HG03439 (cell line): ENCODE data around the gene DCAKD.
A peak's percentile ranks its signal among the peaks of the same experiment; 100 is the strongest.
"Not testable (repeated sequence)": the region's sequence is repeated elsewhere in the genome, so short reads cannot be mapped to it uniquely, and the experiment has no call there.

ENCODE experiments used
- ATAC-seq: cut with Tn5 transposase; IDR thresholded peaks from one replicate; pipeline ENCODE4 v1.9.1; 2021; ENCODE audit warnings: mild to moderate bottlenecking, moderate library complexity; ENCODE audit not compliant: unreplicated experiment

DCAKD gene

DNA sequence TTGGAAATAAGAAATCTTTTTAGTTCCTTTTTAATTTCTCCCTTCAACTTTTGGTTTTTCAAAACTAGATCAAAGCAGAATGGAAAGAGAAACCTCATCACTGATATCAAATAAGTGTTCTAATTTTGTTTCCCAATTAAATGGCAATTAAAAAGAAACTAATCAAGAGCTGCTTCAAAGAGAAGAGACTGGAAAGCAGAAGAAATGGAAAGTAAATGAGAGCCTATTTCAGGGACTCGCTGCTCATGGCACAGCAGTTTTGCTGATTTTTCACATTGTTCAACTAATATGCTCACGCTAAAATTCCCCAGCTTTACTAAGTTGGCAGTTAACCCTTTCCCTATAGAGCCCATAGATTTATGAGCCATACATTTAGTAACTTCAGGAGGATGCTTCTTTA lies 16.2 kb upstream of the DCAKD start:
- no peak for ATAC-seq

- ATAC-seq = no peak
Observed at GRCh38 chr17:45063198-45063597, 11.8 kb upstream of the DCAKD start.

GRCh38 chr17:45061606-45062205 lies 10.3 kb upstream of the DCAKD start:
- no peak for ATAC-seq

GRCh38 chr17:45060797-45061605 lies 9.6 kb upstream of the DCAKD start, which contains the start of gene NMT1:
TSS of gene NMT1 (plus strand) at chr17:45061317. CDS start at chr17:45061330, 13 bp downstream.
- peak; percentile 92 for ATAC-seq

DNA sequence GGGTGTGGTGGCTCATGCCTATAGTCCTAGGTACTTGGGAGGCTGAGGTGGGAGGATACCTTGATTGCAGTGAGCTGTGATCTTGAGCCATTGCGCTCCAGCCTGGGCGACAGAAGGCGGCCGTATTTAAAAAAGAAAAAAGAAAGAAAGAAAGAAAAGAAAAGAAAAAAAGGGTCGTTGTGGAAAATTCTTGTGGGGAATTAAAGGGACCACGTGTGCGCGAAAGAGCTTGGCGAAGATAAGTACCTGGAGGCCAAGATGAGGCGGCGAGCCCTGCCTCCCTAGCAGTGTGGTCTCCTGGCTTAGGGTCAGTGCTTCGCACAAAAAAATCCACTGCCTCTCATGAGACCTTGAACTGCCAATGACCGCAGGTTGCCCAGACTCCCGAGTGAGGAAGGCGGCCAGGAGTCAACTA lies 9.0 kb upstream of the DCAKD start:
- no peak for ATAC-seq

- no peak for ATAC-seq
Observed at GRCh38 chr17:45052052-45052772, 780 bp upstream of the DCAKD start.

DNA sequence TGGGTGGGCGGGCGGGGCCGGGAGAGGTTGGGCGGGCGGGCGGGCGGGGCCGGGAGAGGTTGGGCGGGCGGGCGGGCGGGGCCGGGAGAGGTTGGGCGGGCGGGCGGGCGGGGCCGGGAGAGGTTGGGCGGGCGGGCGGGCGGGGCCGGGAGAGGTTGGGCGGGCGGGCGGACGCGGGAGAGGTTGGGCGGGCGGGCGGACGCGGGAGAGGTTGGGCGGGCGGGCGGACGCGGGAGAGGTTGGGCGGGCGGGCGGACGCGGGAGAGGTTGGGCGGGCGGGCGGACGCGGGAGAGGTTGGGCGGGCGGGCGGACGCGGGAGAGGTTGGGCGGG lies 254 bp upstream of the DCAKD start:
- not testable (repeated sequence) for ATAC-seq

DNA sequence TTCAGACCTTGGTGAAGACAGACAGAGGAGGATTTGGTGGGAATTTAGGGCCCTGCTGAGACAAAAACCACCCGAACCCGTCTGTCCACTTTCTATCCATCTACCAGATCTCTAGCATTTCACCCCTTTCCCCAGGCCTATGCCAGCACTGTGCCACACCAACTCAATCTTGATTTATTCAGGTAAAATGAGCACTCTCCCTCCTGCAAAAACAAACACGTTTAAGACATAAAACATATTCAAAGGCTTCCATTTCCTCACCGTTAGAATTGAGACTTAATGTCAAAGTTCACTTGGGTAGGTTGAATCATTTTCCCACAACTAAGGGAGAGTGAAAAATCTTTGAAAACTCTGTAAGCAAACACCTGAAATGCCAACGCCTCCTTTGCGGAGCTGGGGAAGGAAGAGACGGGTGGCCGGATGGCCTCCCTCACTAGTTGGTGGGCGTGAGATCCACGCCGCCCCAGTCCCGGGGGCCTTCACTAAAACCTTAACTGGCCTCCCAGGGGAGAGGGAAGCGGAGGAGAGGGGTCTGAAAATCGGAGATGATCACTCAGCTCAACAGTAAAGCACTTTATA lies 862 bp downstream of the DCAKD start:
- peak; percentile 12 for ATAC-seq

GRCh38 chr17:45048795-45049563 lies 2.5 kb downstream of the DCAKD start:
- no peak for ATAC-seq

DNA sequence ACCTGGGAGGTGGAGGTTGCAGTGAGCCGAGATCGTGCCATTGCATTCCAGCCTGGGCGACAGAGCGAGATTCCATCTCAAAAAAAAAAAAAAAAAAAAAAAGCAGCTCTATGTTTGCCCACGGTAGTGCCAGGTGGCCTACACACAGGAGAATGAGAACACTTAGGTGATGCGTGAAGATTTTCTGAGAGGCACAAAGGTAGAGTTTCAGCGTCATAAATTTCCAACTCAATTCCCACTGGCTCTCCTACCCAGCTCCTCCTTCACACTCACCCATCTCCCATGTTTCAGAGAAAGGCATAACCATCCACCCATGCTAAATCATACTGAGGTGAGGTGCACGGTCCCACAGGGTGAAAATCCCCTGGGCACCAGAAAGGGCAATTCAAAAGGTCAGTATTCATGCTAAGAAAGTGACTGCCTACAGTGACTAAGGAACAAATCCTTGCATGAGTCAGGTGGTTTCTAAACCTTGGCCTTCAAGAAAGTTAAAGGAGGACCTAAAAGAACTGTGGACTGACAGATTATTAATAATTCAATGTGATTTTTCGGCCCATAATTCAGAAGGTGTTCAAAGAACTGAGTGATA lies 4.8 kb downstream of the DCAKD start:
- no peak for ATAC-seq

DNA sequence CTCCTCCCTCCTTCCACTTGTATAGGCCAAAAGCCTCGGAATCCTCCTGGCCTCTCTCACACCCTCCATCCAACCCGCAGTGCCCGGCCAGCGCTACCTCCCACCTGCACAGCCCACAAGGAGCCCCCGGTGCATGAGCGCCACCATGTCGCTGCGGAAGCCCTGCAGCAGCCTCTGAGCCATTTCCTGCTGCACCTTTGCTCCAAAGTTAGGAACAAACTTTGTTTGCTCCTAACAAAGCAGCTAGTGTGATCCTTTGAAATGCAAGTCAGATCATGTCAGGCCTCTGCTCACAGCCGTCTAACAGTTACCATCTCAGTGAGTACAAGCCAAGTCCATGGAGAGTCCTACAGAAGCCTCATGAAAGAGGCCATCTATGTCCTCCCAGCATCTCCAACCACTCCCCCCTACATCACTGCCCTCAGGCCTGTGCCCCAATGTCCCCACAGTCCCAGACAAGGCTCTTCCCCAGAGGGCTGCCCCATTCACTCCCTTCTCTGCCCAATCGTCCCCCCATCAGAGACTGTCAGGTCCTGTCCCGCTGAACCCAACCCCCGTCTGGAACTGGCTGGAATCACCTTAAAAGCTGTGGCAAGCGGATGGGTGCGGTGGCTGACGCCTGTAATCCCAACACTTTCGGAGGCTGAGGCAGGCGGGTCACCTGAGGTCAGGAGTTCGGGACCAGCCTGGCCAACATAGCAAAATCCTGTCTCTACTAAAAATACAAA lies 7.5 kb downstream of the DCAKD start:
- no peak for ATAC-seq

GRCh38 chr17:45042346-45043120 lies 8.9 kb downstream of the DCAKD start:
- ATAC-seq = no peak

DNA sequence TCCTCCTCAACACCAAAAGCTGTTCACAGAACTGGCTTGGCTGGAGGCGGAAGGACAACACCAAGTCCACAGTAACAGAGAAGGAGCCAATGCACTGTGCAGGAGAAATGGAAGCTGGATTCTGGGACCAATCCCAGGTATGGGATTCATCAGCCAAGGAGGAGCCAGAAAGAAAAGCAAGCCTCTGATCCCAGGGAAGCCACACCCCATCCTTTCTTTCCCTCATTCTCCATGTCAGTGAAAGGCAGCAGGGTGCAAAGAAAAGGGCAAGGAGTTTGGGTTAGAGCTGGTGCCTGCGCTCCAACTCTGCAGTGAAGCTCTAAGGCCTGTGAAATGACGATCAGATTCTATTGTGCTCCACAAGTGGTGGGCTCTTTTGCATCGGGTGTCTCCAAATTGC lies 11.0 kb downstream of the DCAKD start:
- no peak for ATAC-seq

GRCh38 chr17:45038728-45039634 lies 12.5 kb downstream of the DCAKD start:
- no peak for ATAC-seq

DNA sequence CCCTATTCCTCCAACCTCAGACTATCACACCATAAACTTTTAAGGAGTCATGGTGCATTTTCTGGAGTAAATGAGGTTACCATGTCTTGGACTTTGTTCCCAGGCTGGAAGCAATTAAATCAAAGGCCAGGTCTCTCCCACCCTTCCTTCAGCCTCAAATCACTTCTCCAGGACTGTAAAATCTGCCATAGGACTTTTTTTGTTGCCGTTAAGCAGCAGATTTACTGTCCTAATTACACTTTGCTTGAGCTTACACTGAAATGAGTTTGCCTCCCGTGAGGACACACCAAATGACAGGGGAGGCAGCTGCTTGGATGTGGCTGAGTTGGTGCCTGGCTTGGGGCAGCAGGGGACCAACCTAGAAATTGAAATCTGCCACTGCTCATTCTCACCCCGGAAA lies 14.7 kb downstream of the DCAKD start:
- no peak for ATAC-seq

DNA sequence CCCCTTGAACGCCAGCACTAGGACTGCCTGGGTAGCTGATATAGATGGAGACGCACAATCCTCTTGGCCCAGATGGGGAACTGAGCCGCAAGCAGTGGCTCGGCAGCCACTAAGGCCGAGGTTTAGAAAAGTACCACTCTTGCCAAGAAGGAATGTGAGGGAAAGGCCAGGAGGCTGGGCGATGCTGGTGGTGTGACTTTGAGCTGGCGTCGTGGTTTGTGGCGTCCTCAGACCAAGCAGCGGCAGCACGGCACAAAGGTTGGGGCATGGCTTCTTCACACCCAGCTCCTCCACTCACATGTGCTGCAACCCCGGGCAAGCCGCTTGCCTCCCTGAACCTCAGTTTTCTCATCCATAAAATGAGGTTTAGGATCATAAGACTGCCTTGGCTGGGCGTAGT lies 15.6 kb downstream of the DCAKD start:
- ATAC-seq = no peak

GRCh38 chr17:45034599-45034998 lies 16.8 kb downstream of the DCAKD start:
- ATAC-seq = no peak

DNA sequence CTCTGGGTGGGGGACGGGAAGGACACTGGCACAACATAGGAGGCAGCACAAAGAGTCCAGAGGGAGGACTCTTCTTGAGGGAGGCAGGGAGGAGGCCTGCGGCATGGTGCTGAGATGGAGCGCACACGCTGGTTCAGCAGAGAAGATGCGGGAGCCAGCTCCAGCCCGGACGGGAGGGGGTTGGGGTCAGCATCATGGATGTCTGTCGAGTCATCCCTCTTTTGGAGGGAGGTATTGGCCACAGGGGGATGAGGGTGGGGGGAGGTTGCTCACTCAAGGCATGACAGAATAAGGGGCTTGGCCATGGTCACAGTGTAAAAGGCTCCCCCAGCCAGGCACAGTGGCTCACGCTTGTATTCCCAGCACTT lies 19.3 kb downstream of the DCAKD start:
- no peak for ATAC-seq
